Spleen (tissue), 7 donors: ENCODE data around the gene TFF1.

Source experiments
- POLR2A ChIP-seq, 3 donors: fragments of 450-650 bp; IDR thresholded peaks; one replicate each; pipeline ENCODE4 v1.5.1; 2017; ENCODE audit warnings: antibody characterized with exemption in 3 of 3, mild to moderate bottlenecking in 1 of 3
- POLR2AphosphoS5 ChIP-seq, 3 donors: sonication (generic); formaldehyde crosslinking; IDR thresholded peaks; one replicate each; pipeline ENCODE4 v1.5.1; 2017; ENCODE audit warnings: antibody characterized with exemption in 3 of 3
- TF ChIP-seq, protein P1 (sequence below), 11 experiments: fragments of 200-600 bp in 7 of 11; fragments of 450-650 bp in 4 of 11; sonication (generic) in 4 of 11; IDR thresholded peaks in 8 of 11; conservative IDR thresholded peaks in 3 of 11; 1 replicate in 7 of 11; 2 replicates in 4 of 11; pipeline versions ENCODE4 v1.4.0 to v1.8.0; 2016 to 2021; ENCODE audit warnings: antibody characterized with exemption in 11 of 11, inconsistent platforms in 4 of 11, mild to moderate bottlenecking in 1 of 11
- donor health status: DM: no; HTN: no; CAD: no; lungs with moderate emphysema.
- donor health status: DM: no; HTN: no; CAD: no.
- donor health status: DM: no; HTN: no; CAD: no.

DNA sequence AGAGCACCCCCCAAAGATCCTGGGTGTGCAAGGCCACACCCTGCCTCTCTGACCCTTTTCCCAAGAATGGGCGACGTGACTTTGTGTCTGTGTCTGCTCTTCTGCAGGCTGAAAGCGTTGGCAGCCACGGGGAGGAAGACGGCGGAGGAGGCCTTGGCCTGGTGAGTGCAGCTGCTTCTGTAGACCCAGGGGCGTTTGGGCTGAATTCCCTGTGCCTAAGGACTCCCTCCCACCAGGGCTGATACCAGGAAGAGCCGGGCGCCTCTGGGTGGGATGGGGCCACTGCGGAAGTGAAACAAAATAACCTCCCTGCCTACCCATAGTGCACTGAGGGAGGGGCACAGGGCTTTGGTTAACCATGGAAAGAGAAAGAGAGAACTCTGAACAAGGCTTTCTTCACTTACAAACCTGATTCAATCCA, 39.9 kb upstream of the TFF1 start:
- TF ChIP-seq, protein P1, sequence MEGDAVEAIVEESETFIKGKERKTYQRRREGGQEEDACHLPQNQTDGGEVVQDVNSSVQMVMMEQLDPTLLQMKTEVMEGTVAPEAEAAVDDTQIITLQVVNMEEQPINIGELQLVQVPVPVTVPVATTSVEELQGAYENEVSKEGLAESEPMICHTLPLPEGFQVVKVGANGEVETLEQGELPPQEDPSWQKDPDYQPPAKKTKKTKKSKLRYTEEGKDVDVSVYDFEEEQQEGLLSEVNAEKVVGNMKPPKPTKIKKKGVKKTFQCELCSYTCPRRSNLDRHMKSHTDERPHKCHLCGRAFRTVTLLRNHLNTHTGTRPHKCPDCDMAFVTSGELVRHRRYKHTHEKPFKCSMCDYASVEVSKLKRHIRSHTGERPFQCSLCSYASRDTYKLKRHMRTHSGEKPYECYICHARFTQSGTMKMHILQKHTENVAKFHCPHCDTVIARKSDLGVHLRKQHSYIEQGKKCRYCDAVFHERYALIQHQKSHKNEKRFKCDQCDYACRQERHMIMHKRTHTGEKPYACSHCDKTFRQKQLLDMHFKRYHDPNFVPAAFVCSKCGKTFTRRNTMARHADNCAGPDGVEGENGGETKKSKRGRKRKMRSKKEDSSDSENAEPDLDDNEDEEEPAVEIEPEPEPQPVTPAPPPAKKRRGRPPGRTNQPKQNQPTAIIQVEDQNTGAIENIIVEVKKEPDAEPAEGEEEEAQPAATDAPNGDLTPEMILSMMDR (IDR thresholded peaks at IDR 0.05 in 8 of 11, conservative IDR thresholded peaks at IDR 0.05 in 3 of 11): no peak
- TF ChIP-seq POLR2A (IDR thresholded peaks at IDR 0.05): no peak
- TF ChIP-seq POLR2AphosphoS5 (IDR thresholded peaks at IDR 0.05): peak in 1 of 3 donors; percentile 32
